Uterus (tissue), 2 donors: ENCODE results near the gene CEMIP.

ENCODE experiments used
- POLR2A ChIP-seq, 2 donors: fragments of 450-650 bp; IDR thresholded peaks; one replicate each; pipeline ENCODE4 v1.6.1; 2016; ENCODE audit warnings: antibody characterized with exemption in 2 of 2, mild to moderate bottlenecking in 1 of 2, moderate library complexity in 1 of 2
- TF ChIP-seq, protein P1 (sequence below), 4 experiments: fragments of 200-600 bp in 2 of 4; fragments of 450-650 bp in 2 of 4; sonication (generic) in 2 of 4; IDR thresholded peaks; one replicate each; pipeline ENCODE4 v1.5.1; 2016 to 2019; ENCODE audit warnings: antibody characterized with exemption in 4 of 4, mild to moderate bottlenecking in 2 of 4, moderate library complexity in 1 of 4

DNA sequence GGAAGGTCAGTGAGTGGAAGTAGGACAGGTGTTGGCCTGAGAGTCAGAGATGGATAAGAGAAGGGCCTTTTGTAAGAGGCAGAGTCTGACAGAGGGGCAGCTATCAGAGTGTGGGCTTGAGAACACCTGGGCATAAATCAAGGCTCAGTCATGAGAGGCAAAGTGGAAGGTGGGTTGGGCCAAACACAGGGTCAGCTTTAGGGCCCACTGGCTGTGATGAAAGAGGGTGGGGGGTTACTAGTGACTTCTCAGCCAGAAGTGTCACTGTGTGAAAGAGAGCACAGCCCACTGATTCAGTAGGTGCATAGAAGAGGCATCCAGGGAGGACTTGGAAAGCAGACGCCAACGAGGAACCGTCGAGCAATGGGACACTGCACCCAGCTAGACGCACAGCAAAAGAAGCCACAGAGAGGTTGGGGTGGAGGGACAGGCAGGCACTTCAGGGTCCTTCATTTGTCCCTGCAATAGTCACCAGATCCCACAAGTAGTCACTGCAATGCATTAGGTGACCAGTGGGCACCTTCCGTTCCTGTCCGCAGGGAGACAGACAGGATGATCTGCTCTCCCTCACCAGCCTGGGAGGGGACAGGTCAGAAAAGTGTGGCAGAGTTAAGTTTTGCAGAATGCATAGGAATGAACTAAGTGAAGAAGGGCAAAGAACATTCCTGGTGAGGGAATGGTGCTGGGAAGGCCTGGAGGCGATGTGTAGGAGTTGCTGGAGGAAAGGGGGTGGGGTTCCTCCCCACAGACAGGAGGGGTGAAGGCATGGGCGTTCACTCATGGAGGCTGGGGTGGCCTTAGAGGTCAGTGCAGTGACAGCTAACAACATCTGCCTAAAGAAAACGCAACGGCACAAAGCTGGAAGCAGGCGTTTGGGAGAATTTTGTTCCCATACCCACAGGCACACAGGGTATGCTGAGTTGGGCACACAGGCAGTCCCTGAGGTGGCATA is 174.1 kb downstream of the CEMIP start:
- TF ChIP-seq POLR2A (IDR thresholded peaks at IDR 0.05) = no peak
- TF ChIP-seq, protein P1, sequence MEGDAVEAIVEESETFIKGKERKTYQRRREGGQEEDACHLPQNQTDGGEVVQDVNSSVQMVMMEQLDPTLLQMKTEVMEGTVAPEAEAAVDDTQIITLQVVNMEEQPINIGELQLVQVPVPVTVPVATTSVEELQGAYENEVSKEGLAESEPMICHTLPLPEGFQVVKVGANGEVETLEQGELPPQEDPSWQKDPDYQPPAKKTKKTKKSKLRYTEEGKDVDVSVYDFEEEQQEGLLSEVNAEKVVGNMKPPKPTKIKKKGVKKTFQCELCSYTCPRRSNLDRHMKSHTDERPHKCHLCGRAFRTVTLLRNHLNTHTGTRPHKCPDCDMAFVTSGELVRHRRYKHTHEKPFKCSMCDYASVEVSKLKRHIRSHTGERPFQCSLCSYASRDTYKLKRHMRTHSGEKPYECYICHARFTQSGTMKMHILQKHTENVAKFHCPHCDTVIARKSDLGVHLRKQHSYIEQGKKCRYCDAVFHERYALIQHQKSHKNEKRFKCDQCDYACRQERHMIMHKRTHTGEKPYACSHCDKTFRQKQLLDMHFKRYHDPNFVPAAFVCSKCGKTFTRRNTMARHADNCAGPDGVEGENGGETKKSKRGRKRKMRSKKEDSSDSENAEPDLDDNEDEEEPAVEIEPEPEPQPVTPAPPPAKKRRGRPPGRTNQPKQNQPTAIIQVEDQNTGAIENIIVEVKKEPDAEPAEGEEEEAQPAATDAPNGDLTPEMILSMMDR (IDR thresholded peaks at IDR 0.05) = no peak
